ENCODE results near the gene HOXC12. TPM values are rescaled to one million over a fixed set of nuclear protein-coding genes. Genes with fewer than 3 reads are reported as not detected.

Gene HOXC12
- polyA plus RNA-seq, 1 of the 3 experiments (the other 2 are of a cell fraction) = not detected

GRCh38 chr12:53980802-53981496 lies 26.2 kb downstream of the HOXC12 start:
- H3K27me3 ChIP-seq (ENCODE audit: insufficient read depth) = peaks cover 93% of the 10 kb centered on the region
- H3K79me2 ChIP-seq (ENCODE audit: insufficient read depth) = no peaks in the 10 kb centered on the region
- H3K36me3 ChIP-seq (replicated peaks in 1 of 2; ENCODE audit: control insufficient read depth in 1 of 2, insufficient read depth in 2 of 2, low read length in 1 of 2) = no peaks in the 10 kb centered on the region
- H3K9ac ChIP-seq = no peak overlapping the region
- no peak overlapping the region for H3K27ac ChIP-seq (ENCODE audit: low read depth in 2 of 2, low read length in 1 of 2)
- no peak for DNase-seq
- TF ChIP-seq CHD2 (IDR thresholded peaks at IDR 0.05; ENCODE audit: low read length, partially characterized antibody) = no peak
- no peak overlapping the region for H3K4me3 ChIP-seq (ENCODE audit: low read depth in 2 of 2, low read length in 1 of 2)
- H3K9me2 ChIP-seq = no peaks in the 10 kb centered on the region
- no peaks in the 10 kb centered on the region for H3F3A ChIP-seq (replicated peaks; ENCODE audit: insufficient read depth)
- no peak overlapping the region for H3K4me2 ChIP-seq
- ChIA-PET POLR2A (no interaction called here), CTCF (interaction anchor here (1.2 to 2.1 kb wide), 6 partner anchors 10 to 235 kb away, joined by 4 to 8 read pairs (median 6); no protein-coding TSS in a partner anchor)
- H3K4me1 ChIP-seq (ENCODE audit: control insufficient read depth in 1 of 2, insufficient read depth in 2 of 2, low read depth in 1 of 2, low read length in 1 of 2) = peaks cover 0 to 9% of the 10 kb centered on the region in 2 experiments; a peak in 2 of 4 replicates
- no peaks in the 10 kb centered on the region for H3K9me3 ChIP-seq
- WGBS (ENCODE audit: low lambda C conversion rate) = 31% methylated on average over 15 of the region's 15 CpGs
- H4K20me1 ChIP-seq (ENCODE audit: insufficient read depth) = no peaks in the 10 kb centered on the region
- no peak overlapping the region for H2AFZ ChIP-seq (ENCODE audit: low read depth)

- POLR2A ChIA-PET = no interaction called here
- no peak overlapping the region for H2AFZ ChIP-seq (ENCODE audit: low read depth)
- no peaks in the 10 kb centered on the region for H4K20me1 ChIP-seq (ENCODE audit: insufficient read depth)
- DNase-seq = no peak
- peaks cover 0 to 12% of the 10 kb centered on the region in 2 experiments; a peak in 2 of 4 replicates for H3K4me1 ChIP-seq (ENCODE audit: control insufficient read depth in 1 of 2, insufficient read depth in 2 of 2, low read depth in 1 of 2, low read length in 1 of 2)
- no peak overlapping the region for H3K27ac ChIP-seq (ENCODE audit: low read depth in 2 of 2, low read length in 1 of 2)
- H3K9me3 ChIP-seq = no peaks in the 10 kb centered on the region
- H3F3A ChIP-seq (replicated peaks; ENCODE audit: insufficient read depth) = no peaks in the 10 kb centered on the region
- no peak overlapping the region for H3K4me3 ChIP-seq (ENCODE audit: low read depth in 2 of 2, low read length in 1 of 2)
- no peaks in the 10 kb centered on the region for H3K36me3 ChIP-seq (replicated peaks in 1 of 2; ENCODE audit: control insufficient read depth in 1 of 2, insufficient read depth in 2 of 2, low read length in 1 of 2)
- no peaks in the 10 kb centered on the region for H3K9me2 ChIP-seq
- no peaks in the 10 kb centered on the region for H3K79me2 ChIP-seq (ENCODE audit: insufficient read depth)
- H3K9ac ChIP-seq = no peak overlapping the region
- H3K4me2 ChIP-seq = no peak overlapping the region
- CTCF ChIA-PET = interaction anchor here (0.6 to 2.1 kb wide), 7 partner anchors 9 to 234 kb away, joined by 3 to 8 read pairs (median 6); no protein-coding TSS in a partner anchor
- 38% methylated on average over 20 of the region's 30 CpGs for WGBS (ENCODE audit: low lambda C conversion rate)
- peaks cover 93% of the 10 kb centered on the region for H3K27me3 ChIP-seq (ENCODE audit: insufficient read depth)
- no peak for TF ChIP-seq REST (IDR thresholded peaks at IDR 0.05; ENCODE audit: low read depth, low read length)
- no peak for TF ChIP-seq FOXJ3 (CRISPR knock-in tag; IDR thresholded peaks at IDR 0.05)
- TF ChIP-seq NFIC (IDR thresholded peaks at IDR 0.05; ENCODE audit: borderline replicate concordance) = no peak
- TF ChIP-seq GABPA (IDR thresholded peaks at IDR 0.05; ENCODE audit: low read depth) = no peak
- TF ChIP-seq RCOR1 (IDR thresholded peaks at IDR 0.05; ENCODE audit: low read length) = no peak
- TF ChIP-seq RAD21 (IDR thresholded peaks at IDR 0.05; ENCODE audit: low read length) = no peak
- no peak for TF ChIP-seq RFX5 (IDR thresholded peaks at IDR 0.05; ENCODE audit: low read length)
- TF ChIP-seq IRF3 (IDR thresholded peaks at IDR 0.05; ENCODE audit: low read depth, low read length) = no peak
- TF ChIP-seq ELF1 (IDR thresholded peaks at IDR 0.05) = no peak
- TF ChIP-seq CTCF (IDR thresholded peaks at IDR 0.05) = no peak
- TF ChIP-seq POLR2AphosphoS5 (IDR thresholded peaks at IDR 0.05; ENCODE audit: low read depth, low read length) = no peak
- no peak for TF ChIP-seq USF1 (IDR thresholded peaks at IDR 0.05; ENCODE audit: borderline replicate concordance, low read depth)
- no peak for TF ChIP-seq FOSL2 (IDR thresholded peaks at IDR 0.05; ENCODE audit: borderline replicate concordance, low read depth)
- TF ChIP-seq MEF2A (IDR thresholded peaks at IDR 0.05; ENCODE audit: borderline replicate concordance, low read depth) = no peak
- no peak for TF ChIP-seq GATA2 (CRISPR knock-in tag; IDR thresholded peaks at IDR 0.05)
Measured at GRCh38 chr12:53981634-53982565, 27.2 kb downstream of the HOXC12 start.
